Stimulated activated CD4-positive, alpha-beta T cell treated with anti-CD3 and anti-CD28 coated beads, Interleukin-12 subunit alpha, Interleukin-12 subunit beta, amount 100 ng/mL, for 4 hours (primary cell): ENCODE results near the gene DCAF6.

ENCODE experiments used
- DNase-seq: peaks from one replicate; pipeline ENCODE4 v3.0.0-alpha.2; 2020

The DCAF6 gene

DNA sequence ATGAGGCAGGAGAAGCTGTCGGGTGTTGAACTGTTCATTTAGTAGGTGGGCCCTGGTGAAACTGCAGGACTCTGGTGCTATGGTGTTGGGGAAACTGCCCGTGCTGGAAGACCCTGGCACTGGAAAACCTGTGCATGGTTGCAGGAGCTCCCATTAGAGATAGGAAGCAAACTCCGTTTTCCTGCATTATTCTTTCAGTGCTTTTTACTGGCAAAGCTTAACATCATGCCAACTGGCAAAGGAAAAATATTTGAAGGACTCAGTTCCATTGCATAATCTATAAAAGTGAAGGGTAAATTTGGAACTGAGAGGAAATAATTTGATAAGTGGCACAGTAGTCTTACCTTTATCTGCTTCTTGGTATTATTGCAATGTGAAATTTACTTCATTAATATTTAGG is 32.1 kb downstream of the DCAF6 start:
- DNase-seq: no peak

- no peak for DNase-seq
These were observed 37.3 kb downstream of the DCAF6 start for GRCh38 chr1:167973832-167974231.

DNA sequence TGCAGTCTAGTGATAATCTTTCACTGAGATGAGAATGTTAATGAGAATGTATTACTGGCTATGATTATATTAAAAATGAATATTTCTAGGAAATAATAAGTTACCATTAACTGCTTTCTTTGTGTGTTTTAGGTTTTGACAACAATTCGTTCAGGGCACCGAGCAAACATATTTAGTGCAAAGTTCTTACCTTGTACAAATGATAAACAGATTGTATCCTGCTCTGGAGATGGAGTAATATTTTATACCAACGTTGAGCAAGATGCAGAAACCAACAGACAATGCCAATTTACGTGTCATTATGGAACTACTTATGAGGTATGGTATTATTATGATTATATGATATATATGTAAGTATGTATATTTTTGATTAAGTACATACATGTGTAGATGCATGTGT is 38.2 kb downstream of the DCAF6 start:
- no peak for DNase-seq

GRCh38 chr1:167977245-167977644 is 40.8 kb downstream of the DCAF6 start:
- no peak for DNase-seq

DNA sequence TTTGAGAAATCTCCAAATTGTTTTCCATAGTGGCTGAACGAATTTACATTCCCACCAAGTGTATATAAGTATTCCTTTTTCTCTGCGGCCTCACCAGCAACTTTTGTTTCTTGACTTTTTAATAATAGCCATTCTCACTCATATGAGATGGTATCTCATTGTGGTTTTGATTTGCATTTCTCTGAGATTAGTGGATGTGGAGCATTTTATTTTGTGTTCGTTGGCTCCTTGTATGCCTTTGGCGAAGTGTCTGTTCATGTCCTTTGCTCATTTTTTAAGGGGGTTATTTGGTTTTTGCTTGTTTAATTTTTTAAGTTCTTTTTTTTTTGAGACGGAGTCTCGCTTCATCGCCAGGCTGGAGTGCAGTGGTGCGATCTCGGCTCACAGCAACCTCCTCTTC is 45.5 kb downstream of the DCAF6 start:
- DNase-seq: no peak

DNA sequence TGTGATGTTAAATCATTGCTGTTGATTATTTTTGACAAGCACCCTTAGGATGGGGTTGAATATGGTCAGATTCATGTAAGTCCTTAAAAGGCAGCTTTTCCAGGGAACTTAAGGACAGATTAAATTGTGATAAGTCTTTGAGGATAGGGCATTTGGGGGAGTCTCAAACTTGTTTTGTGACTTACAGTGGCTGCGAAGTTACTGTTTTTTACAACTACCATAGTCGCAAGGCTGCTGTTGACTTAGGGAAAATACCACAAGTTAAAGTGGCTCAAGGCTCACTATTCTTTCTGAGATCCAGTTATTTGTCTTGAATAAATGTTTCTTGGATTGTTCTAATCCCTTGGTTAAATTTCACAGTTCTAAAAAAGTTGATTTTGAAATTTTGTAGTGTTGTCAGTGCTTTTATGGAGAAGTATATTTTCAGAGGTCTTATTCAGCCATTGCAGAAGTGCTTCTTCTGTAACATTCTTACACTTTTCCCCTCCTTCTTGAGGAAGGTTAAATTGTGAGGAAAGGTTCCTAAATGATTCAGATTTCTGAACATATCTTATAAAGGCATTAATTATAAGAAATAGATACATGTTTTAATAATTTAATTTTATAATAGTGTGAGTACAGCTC is 47.4 kb downstream of the DCAF6 start:
- no peak for DNase-seq

DNA sequence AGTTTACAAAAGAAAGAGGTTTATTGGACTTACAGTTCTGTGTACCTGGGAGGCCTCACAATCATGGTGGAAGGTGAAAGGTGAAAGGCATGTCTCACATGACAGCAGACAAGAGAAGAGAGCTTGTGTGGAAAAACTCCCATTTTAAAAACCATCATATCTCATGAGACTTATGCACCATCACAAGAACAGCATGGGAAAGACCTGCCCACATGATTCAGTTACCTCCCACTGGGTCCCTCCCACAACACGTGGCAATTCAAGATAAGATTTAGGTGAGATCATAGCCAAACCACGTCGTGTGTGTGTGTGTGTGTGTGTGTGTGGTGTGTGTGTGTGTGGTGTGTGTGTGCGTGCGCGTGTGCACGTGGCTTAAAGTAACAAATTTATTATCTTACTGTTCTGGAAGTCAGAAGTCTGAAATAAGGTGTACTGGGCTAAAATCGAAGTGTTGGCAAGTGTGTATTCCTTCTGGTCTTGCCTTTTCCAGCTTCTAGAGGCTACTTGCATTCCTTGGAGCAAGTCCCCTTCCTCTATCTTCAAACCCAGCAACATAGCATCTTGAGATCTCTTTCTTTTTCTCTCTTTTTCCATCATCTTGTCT is 48.5 kb downstream of the DCAF6 start:
- DNase-seq: no peak

DNA sequence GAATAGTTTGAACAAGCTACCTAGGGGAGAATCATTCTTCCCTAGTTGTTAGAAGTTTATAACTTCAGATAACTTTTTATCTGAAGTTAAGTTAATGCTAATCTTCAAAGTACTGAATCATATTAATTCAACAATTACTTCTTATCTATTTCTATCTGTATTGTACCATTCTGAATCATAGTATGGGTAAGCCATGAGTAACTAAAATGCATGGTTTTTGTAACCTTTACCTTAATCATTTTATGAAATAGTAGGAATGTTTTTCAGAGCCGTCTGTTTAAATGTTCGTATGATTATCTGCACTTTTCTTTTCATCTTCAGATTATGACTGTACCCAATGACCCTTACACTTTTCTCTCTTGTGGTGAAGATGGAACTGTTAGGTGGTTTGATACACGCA is 50.7 kb downstream of the DCAF6 start:
- DNase-seq: no peak

DNA sequence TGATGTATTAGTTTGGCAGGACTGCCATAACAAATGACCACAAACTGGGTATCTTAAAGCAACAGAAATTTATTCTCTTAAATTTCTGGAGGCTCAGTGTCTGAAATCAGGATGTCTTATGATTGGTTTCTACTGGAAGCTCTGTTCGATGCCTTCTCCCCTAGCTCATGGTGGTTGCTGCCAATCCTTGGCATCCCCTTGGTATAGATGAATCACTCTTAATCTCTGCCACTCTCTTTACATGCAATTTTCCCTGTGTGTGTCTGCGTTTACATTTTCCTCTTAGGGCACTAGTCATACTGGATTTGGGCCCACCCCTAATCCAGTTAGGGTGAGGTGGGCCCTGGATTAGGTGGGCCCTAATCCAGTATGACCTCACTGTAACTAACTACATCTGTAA is 55.1 kb downstream of the DCAF6 start:
- no peak for DNase-seq

- DNase-seq: no peak
These were observed 57.2 kb downstream of the DCAF6 start for GRCh38 chr1:167993720-167994119.

DNA sequence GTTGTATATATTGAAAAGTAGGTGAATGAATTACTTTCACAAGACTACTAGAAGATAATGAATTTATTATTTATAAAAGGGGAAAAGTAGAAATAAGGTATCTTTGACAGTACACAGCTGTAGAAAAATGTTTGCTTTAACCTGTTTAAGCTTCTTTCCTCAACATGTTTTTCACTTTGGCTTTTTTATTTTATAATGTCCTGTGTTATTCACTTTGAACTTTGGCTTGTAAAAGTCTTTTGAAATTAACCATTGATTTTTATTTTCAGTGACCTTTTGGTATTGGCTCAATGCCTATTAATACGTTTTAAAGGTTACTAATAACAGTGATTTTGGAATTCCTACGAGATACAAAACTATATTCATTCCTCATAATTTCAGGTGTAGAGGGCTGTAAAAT is 58.1 kb downstream of the DCAF6 start:
- DNase-seq: no peak

DNA sequence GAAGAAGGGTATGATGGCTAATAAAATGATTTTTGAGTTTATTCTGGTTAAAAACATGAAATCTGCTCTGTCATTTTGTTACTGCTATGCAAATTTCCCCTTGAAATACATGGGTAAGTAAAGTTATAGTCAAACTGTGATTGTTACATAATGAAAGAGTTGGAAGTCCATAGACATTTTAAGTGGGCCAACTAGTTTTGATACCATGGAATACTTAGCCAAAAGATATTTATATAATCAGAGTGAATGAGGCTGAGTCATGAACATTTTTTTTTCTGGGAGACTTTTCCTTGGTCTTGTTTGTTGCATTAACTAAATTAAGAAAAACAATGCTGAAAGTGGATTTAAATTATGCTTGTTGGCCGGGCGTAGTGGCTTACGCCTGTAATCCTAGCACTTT is 58.6 kb downstream of the DCAF6 start:
- DNase-seq: no peak

GRCh38 chr1:167996266-167996665 is 59.8 kb downstream of the DCAF6 start:
- no peak for DNase-seq

DNA sequence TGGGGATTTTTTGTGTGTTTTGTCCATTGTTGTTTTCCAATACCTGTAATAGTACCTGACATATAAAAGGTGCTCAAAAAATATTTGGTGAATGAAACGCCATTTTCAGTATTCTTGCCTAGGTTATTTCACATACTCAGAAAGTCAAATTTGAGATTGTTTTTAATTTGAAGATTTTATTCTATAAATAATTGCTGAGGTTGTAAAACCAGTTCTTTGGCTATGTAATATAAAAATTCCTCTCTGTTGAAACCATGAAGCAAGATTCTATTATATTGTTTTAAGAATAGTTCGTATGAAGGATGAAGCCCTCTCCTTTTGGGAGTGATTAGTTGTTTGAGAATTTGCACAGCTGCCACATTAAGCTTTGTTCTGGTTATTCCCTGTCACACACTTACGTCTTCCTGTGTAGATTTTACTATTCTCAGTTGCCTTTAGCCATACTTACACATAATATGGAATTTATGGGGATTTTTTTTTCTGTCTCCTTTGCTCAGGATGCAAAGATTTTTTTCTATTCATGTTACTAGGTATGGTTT is 60.6 kb downstream of the DCAF6 start:
- no peak for DNase-seq

DNA sequence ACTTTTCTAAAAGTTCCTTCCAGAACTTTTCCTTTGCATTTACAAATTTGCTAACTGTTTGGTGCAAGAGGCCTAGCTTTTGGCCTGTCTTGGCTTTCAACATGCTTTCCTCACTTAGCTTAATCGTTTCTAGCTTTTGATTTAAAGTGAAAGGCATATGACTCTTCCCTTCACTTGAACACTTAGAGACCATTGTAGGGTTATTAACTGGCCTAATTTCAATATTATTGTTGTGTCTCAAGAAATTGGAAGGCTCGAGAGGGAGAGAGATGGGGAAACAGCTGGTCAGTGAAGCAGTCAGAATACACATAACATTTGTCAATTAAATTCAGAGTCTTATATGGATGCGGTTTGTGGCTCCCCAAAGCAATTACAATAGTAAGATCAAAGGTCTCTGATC is 63.4 kb downstream of the DCAF6 start:
- DNase-seq: no peak

- DNase-seq: no peak
These were observed 64.2 kb downstream of the DCAF6 start for GRCh38 chr1:168000656-168001055.

- no peak for DNase-seq
These were observed 64.7 kb downstream of the DCAF6 start for GRCh38 chr1:168001213-168001612.

DNA sequence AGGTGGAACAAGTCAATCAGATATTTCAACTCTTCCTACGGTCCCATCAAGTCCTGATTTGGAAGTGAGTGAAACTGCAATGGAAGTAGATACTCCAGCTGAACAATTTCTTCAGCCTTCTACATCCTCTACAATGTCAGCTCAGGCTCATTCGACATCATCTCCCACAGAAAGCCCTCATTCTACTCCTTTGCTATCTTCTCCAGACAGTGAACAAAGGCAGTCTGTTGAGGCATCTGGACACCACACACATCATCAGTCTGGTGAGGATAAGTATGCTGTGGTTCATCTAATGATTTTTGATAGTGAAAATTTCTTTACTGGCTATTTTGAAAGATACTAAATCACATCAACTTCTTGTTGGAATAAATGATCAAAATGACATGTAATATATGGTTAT is 68.0 kb downstream of the DCAF6 start:
- DNase-seq: no peak

- no peak for DNase-seq
These were observed 69.0 kb downstream of the DCAF6 start for GRCh38 chr1:168005529-168005928.

DNA sequence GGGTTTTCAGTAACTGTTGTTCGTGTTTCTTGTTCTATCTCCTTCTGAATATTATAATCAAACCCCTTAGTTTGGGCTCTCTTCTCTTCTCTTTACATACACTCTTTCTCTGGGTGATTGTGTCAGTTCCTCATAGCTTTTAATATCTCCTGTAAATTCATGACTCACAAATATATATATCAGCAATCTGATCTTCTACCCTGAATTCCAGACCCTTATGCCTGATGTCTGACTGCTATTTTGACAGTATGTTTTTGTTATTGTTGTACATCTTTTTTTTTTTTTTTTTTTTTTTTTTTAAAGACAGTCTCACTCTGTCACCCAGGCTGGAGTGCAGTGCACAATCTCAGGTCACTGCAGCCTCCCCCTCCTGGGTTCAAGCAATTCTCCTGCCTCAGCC is 71.2 kb downstream of the DCAF6 start:
- DNase-seq: no peak

DNA sequence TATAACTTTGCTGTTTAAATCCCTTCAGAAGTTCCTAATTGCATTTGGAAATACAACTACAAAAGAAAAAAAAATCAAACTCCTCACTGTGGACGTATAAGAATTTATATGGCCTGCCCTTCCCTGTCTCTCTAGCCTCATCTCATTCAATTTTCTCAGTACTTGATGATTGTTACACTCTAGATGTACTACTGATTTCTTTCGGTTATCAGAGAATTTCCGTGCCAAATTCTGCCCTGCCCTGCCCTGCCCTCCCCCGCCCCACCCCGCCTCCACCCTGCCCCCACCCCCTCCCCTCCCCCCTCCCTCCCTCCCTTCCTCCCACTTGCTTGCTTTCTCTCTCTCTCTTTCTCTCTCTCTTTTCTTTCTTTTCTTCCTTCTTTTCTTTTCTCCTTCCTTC is 72.1 kb downstream of the DCAF6 start:
- no peak for DNase-seq

DNA sequence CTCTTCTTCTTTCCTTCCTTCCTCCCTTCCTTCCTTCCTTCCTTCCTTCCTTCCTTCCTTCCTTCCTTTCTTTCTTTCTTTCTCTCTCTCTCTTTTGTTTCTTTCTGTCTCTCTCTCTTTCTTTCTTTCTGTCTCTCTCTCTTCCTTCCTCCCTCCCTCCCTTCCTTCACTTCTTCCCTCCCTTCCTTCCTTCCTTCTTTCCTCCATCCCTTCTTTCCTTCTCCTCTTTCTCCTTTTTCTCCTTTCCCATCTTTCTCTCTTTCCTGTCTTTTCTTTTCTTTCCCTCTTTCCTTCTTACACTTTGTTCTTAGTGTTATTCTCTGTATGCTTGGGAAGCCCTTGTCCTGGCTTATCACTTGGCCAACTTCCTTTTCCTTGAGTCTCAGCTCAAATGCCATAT is 72.8 kb downstream of the DCAF6 start:
- DNase-seq: no peak

- no peak for DNase-seq
These were observed 82.9 kb downstream of the DCAF6 start for GRCh38 chr1:168019407-168019806.

DNA sequence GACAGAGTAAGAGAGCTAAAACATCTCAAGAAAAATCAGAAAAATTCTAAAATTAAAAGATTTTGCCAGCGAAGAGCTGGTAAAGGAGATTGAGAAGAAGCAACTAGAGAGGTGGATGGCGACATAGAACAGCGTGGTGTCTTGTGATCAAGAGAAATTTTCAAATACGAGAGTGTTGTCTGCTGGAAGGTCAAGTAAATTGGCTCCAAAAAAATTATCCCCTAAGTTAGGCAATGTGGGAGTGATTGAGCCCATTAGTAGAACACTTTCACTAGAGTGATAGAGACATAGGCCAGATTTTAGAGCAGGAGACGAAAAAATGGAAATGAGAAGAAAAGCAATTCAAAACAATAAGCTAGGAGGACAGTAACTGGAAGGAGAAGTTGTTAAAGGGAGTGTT is 94.7 kb downstream of the DCAF6 start:
- DNase-seq: no peak

DNA sequence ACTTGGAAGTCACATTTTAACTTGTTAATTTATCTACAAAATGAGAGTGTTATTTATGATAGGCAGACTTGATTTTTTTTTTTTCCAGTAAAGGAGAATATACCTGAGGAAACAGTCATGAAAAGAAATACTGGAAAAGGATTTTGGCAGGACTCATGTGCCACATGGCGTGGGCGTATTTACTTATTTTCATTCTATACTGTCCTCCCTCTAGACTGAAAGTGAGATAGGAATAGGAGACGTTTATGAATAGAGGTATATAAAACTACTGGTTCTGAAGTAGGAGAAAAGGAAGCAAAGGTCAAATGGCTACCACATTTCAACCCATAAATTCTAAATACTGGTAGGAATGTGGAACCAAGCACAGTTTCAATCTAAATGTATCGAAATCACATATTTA is 95.1 kb downstream of the DCAF6 start:
- no peak for DNase-seq
